ENCODE measurements around the gene SNRPA1.

The SNRPA1 gene

GRCh38 chr15:101266787-101267186 lies 28.3 kb downstream of the SNRPA1 start:
- peak overlapping the region; percentile 33 for H3K4me3 ChIP-seq (ENCODE audit: low read length)
- H3K36me3 ChIP-seq (ENCODE audit: control insufficient read depth, insufficient read depth, low read length, severe bottlenecking): peaks cover 28% of the 10 kb centered on the region
- peaks cover 36% of the 10 kb centered on the region for H3K4me1 ChIP-seq (ENCODE audit: control insufficient read depth, insufficient read depth, low read length)
- no peaks in the 10 kb centered on the region for H3K9me3 ChIP-seq (ENCODE audit: control insufficient read depth, low read length)
- no peaks in the 10 kb centered on the region for H3K27me3 ChIP-seq (replicated peaks; ENCODE audit: control insufficient read depth, insufficient read depth, low read length)
- H3K9ac ChIP-seq (ENCODE audit: low read length): peak overlapping the region; percentile 42
- DNase-seq (ENCODE audit: low read depth): no peak

- Histone ChIP-seq H3K9me3 (ENCODE audit: control insufficient read depth, low read length) (no peaks in the 10 kb centered on the region), H3K27me3 (replicated peaks; ENCODE audit: control insufficient read depth, insufficient read depth, low read length) (no peaks in the 10 kb centered on the region), H3K4me1 (ENCODE audit: control insufficient read depth, insufficient read depth, low read length) (peaks cover 36% of the 10 kb centered on the region), H3K36me3 (ENCODE audit: control insufficient read depth, insufficient read depth, low read length, severe bottlenecking) (peaks cover 21% of the 10 kb centered on the region), H3K9ac (ENCODE audit: low read length) (no peak overlapping the region), H3K4me3 (ENCODE audit: low read length) (no peak overlapping the region)
- DNase-seq (ENCODE audit: low read depth): no peak
Observed at GRCh38 chr15:101266034-101266433, 29.0 kb downstream of the SNRPA1 start.

- H3K4me3 ChIP-seq (ENCODE audit: low read length): no peak overlapping the region
- H3K36me3 ChIP-seq (ENCODE audit: control insufficient read depth, insufficient read depth, low read length, severe bottlenecking): peaks cover 11% of the 10 kb centered on the region
- no peaks in the 10 kb centered on the region for H3K9me3 ChIP-seq (ENCODE audit: control insufficient read depth, low read length)
- no peak for DNase-seq (ENCODE audit: low read depth)
- no peak overlapping the region for H3K9ac ChIP-seq (ENCODE audit: low read length)
- H3K4me1 ChIP-seq (ENCODE audit: control insufficient read depth, insufficient read depth, low read length): peaks cover 36% of the 10 kb centered on the region
- H3K27me3 ChIP-seq (replicated peaks; ENCODE audit: control insufficient read depth, insufficient read depth, low read length): no peaks in the 10 kb centered on the region
Observed at GRCh38 chr15:101264911-101265641, 30.0 kb downstream of the SNRPA1 start.

GRCh38 chr15:101264011-101264410 lies 31.0 kb downstream of the SNRPA1 start:
- Histone ChIP-seq H3K9me3 (ENCODE audit: control insufficient read depth, low read length) (no peaks in the 10 kb centered on the region), H3K4me3 (ENCODE audit: low read length) (no peak overlapping the region), H3K36me3 (ENCODE audit: control insufficient read depth, insufficient read depth, low read length, severe bottlenecking) (peaks cover under 1% of the 10 kb centered on the region), H3K4me1 (ENCODE audit: control insufficient read depth, insufficient read depth, low read length) (peaks cover 36% of the 10 kb centered on the region), H3K27me3 (replicated peaks; ENCODE audit: control insufficient read depth, insufficient read depth, low read length) (no peaks in the 10 kb centered on the region), H3K9ac (ENCODE audit: low read length) (no peak overlapping the region)
- no peak for DNase-seq (ENCODE audit: low read depth)

GRCh38 chr15:101262551-101262950 lies 32.5 kb downstream of the SNRPA1 start:
- H3K27me3 ChIP-seq (replicated peaks; ENCODE audit: control insufficient read depth, insufficient read depth, low read length): no peaks in the 10 kb centered on the region
- H3K9ac ChIP-seq (ENCODE audit: low read length): no peak overlapping the region
- no peak for DNase-seq (ENCODE audit: low read depth)

GRCh38 chr15:101258238-101259144 lies 36.6 kb downstream of the SNRPA1 start:
- no peak overlapping the region for H3K4me3 ChIP-seq (ENCODE audit: low read length)
- DNase-seq (ENCODE audit: low read depth): peak; percentile 89
- H3K9ac ChIP-seq (ENCODE audit: low read length): no peak overlapping the region
- H3K9me3 ChIP-seq (ENCODE audit: control insufficient read depth, low read length): no peaks in the 10 kb centered on the region
- H3K36me3 ChIP-seq (ENCODE audit: control insufficient read depth, insufficient read depth, low read length, severe bottlenecking): no peaks in the 10 kb centered on the region
- H3K4me1 ChIP-seq (ENCODE audit: control insufficient read depth, insufficient read depth, low read length): peaks cover 5% of the 10 kb centered on the region
- no peaks in the 10 kb centered on the region for H3K27me3 ChIP-seq (replicated peaks; ENCODE audit: control insufficient read depth, insufficient read depth, low read length)

More at GRCh38 chr15:101262551-101262950, 32.5 kb downstream of the SNRPA1 start:
- Histone ChIP-seq H3K36me3 (ENCODE audit: control insufficient read depth, insufficient read depth, low read length, severe bottlenecking) (no peaks in the 10 kb centered on the region), H3K4me3 (ENCODE audit: low read length) (no peak overlapping the region), H3K9me3 (ENCODE audit: control insufficient read depth, low read length) (no peaks in the 10 kb centered on the region), H3K4me1 (ENCODE audit: control insufficient read depth, insufficient read depth, low read length) (peaks cover 35% of the 10 kb centered on the region)

- DNase-seq (ENCODE audit: low read depth): no peak
- Histone ChIP-seq H3K4me3 (ENCODE audit: low read length) (no peak overlapping the region), H3K9ac (ENCODE audit: low read length) (no peak overlapping the region), H3K4me1 (ENCODE audit: control insufficient read depth, insufficient read depth, low read length) (peaks cover 11% of the 10 kb centered on the region), H3K36me3 (ENCODE audit: control insufficient read depth, insufficient read depth, low read length, severe bottlenecking) (no peaks in the 10 kb centered on the region), H3K27me3 (replicated peaks; ENCODE audit: control insufficient read depth, insufficient read depth, low read length) (no peaks in the 10 kb centered on the region), H3K9me3 (ENCODE audit: control insufficient read depth, low read length) (no peaks in the 10 kb centered on the region)
Observed at GRCh38 chr15:101256757-101257156, 38.3 kb downstream of the SNRPA1 start.

GRCh38 chr15:101255615-101256241 lies 39.3 kb downstream of the SNRPA1 start:
- DNase-seq (ENCODE audit: low read depth): no peak
- Histone ChIP-seq H3K4me1 (ENCODE audit: control insufficient read depth, insufficient read depth, low read length) (peaks cover 11% of the 10 kb centered on the region), H3K4me3 (ENCODE audit: low read length) (no peak overlapping the region), H3K9ac (ENCODE audit: low read length) (no peak overlapping the region), H3K9me3 (ENCODE audit: control insufficient read depth, low read length) (no peaks in the 10 kb centered on the region), H3K27me3 (replicated peaks; ENCODE audit: control insufficient read depth, insufficient read depth, low read length) (no peaks in the 10 kb centered on the region), H3K36me3 (ENCODE audit: control insufficient read depth, insufficient read depth, low read length, severe bottlenecking) (no peaks in the 10 kb centered on the region)

- Histone ChIP-seq H3K9me3 (ENCODE audit: control insufficient read depth, low read length) (no peaks in the 10 kb centered on the region), H3K36me3 (ENCODE audit: control insufficient read depth, insufficient read depth, low read length, severe bottlenecking) (no peaks in the 10 kb centered on the region), H3K4me1 (ENCODE audit: control insufficient read depth, insufficient read depth, low read length) (peaks cover 13% of the 10 kb centered on the region), H3K9ac (ENCODE audit: low read length) (no peak overlapping the region), H3K27me3 (replicated peaks; ENCODE audit: control insufficient read depth, insufficient read depth, low read length) (no peaks in the 10 kb centered on the region), H3K4me3 (ENCODE audit: low read length) (no peak overlapping the region)
- DNase-seq (ENCODE audit: low read depth): no peak
Observed at GRCh38 chr15:101255051-101255395, 40.0 kb downstream of the SNRPA1 start.

GRCh38 chr15:101254157-101255050 lies 40.6 kb downstream of the SNRPA1 start:
- H3K4me3 ChIP-seq (ENCODE audit: low read length): no peak overlapping the region
- DNase-seq (ENCODE audit: low read depth): no peak
- no peak overlapping the region for H3K9ac ChIP-seq (ENCODE audit: low read length)
- H3K36me3 ChIP-seq (ENCODE audit: control insufficient read depth, insufficient read depth, low read length, severe bottlenecking): no peaks in the 10 kb centered on the region
- no peaks in the 10 kb centered on the region for H3K27me3 ChIP-seq (replicated peaks; ENCODE audit: control insufficient read depth, insufficient read depth, low read length)
- no peaks in the 10 kb centered on the region for H3K9me3 ChIP-seq (ENCODE audit: control insufficient read depth, low read length)
- H3K4me1 ChIP-seq (ENCODE audit: control insufficient read depth, insufficient read depth, low read length): peaks cover 19% of the 10 kb centered on the region

All from adipocyte (in vitro differentiated cells).